Esophagus squamous epithelium (tissue), 4 donors: Measurements from ENCODE around the gene METTL9.

Source experiments
- CTCF ChIP-seq, 6 experiments: fragments of 450-650 bp in 4 of 6; fragments of 200-600 bp in 2 of 6; sonication (generic) in 2 of 6; IDR thresholded peaks; one replicate each; pipeline ENCODE4 v1.5.1; 2016 to 2019; ENCODE audit warnings: antibody characterized with exemption in 6 of 6, mild to moderate bottlenecking in 4 of 6, moderate library complexity in 4 of 6
- POLR2A ChIP-seq, 4 donors: fragments of 450-650 bp; IDR thresholded peaks; one replicate each; pipeline ENCODE4 v1.6.1; 2017; ENCODE audit warnings: antibody characterized with exemption in 4 of 4, mild to moderate bottlenecking in 4 of 4, moderate library complexity in 3 of 4

DNA sequence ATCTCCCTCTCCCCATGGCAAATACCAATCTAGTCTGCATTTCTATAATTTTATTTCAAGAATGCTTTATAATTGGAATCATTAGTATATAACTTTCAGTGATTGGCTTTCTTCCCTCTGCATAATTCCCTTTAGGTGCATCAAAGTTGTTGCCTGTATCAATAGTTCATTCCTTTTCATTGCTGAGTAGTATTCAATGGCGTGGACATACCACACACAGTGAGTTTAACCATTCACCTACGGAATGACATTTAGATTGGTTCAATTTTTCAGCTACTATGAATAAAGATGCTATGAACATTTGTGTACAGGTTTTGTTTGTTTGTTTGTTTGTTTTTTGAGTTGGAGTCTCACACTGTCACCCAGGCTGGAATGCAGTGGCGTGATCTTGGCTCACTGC lies 74.1 kb downstream of the METTL9 start:
- TF ChIP-seq CTCF (IDR thresholded peaks at IDR 0.05): no peak
- TF ChIP-seq POLR2A (IDR thresholded peaks at IDR 0.05): no peak
